SK-N-SH treated with all-trans-retinoic acid at 6 μM for 48 hours (cell line): ENCODE results near the gene HGD.

ENCODE experiments used
- ESRRG ChIP-seq: fragments of 250-450 bp; sonication (Bioruptor Pico); IDR thresholded peaks from 2 replicates; pipeline ENCODE4 v1.6.1; 2021; ENCODE audit warnings: mild to moderate bottlenecking
- ZFP30 ChIP-seq: fragments of 450-650 bp; formaldehyde crosslinking; IDR thresholded peaks from 2 replicates; pipeline ENCODE4 v1.5.0; 2022; ENCODE audit warnings: mild to moderate bottlenecking, moderate library complexity
- TF ChIP-seq, protein P1 (sequence below): fragments of 250-450 bp; sonication (Bioruptor Pico); IDR thresholded peaks from 2 replicates; pipeline ENCODE4 v1.5.1; 2020; ENCODE audit warnings: low read depth, mild to moderate bottlenecking, moderate library complexity

DNA sequence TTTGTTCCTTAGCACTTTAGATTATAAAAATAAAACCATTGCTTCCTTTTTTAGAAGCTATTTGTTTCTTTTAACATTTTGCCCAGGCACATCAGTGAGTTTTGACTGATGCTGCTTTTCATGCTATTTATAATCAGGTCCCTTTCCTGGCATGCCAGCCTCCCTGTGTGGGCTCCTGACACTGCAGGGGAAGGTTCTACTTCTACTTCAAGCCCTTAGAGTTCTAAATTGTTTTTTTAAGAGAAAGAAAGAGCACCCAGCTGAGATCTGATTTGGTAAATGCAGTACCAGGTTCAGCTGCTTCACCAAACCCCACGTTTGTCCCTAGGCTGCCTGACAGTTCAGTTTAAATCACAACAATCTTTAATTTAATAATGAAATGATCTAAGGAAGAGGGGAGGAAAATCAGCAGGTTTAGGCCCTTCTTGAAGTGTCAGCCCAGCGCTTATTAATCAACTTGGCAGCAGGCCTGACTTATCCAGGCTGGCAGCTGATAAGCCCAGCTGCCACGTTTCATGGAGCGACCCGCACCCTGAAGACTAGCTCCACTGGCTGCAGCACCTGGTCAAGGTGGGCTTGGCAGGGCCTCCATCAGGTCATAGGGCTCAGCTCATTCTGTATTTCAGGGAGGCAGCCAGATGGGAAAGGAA, 29.0 kb downstream of the HGD start:
- TF ChIP-seq ZFP30 (CRISPR knock-in tag) = no peak
- TF ChIP-seq ESRRG (CRISPR knock-in tag) = no peak
- TF ChIP-seq, protein P1, sequence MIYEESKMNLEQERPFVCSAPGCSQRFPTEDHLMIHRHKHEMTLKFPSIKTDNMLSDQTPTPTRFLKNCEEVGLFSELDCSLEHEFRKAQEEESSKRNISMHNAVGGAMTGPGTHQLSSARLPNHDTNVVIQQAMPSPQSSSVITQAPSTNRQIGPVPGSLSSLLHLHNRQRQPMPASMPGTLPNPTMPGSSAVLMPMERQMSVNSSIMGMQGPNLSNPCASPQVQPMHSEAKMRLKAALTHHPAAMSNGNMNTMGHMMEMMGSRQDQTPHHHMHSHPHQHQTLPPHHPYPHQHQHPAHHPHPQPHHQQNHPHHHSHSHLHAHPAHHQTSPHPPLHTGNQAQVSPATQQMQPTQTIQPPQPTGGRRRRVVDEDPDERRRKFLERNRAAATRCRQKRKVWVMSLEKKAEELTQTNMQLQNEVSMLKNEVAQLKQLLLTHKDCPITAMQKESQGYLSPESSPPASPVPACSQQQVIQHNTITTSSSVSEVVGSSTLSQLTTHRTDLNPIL = no peak
